Endothelial cell of umbilical vein (primary cell): ENCODE measurements around the gene ANO7. TPM values are rescaled to one million over a fixed set of nuclear protein-coding genes. Genes with fewer than 3 reads are reported as not detected.

Experiments used
- BruUV-seq: library from RNA; stranded (reverse); fragments of 400-500 nt; replicated peaks from 2 replicates; lab custom pipeline; 2021; lab: Mats Ljungman, UMichigan
- CTCF ChIA-PET: fragments of 300-600, 350-600 bp; sonication (Branson Sonifier 250); formaldehyde crosslinking; loops from one replicate; lab custom pipeline; 2021; ENCODE audit warnings: antibody characterized with exemption, inconsistent platforms; lab: Charles Lee
- POLR2A ChIA-PET: fragments of 300-600, 350-600 bp; sonication (Branson Sonifier 250); formaldehyde crosslinking; loops from one replicate; lab custom pipeline; 2021; ENCODE audit warnings: antibody characterized with exemption, inconsistent platforms; lab: Charles Lee
- DNase-seq: peaks from one replicate; pipeline ENCODE4 v3.0.0-alpha.2; 2011; ENCODE audit warnings: low read depth, low spot score
- FAIRE-seq: peaks from 2 replicates; lab custom pipeline; 2011; peaks lifted over from hg19 to GRCh38; lab: Jason Lieb, UNC
- H2AFZ ChIP-seq: 2 replicates; pipeline ENCODE4 v1.6.0; 2012; ENCODE audit warnings: low read depth, low read length, control low read depth, inconsistent platforms
- H3K27ac ChIP-seq: 2 replicates; pipeline ENCODE4 v1.5.1; 2011; ENCODE audit warnings: low read depth, mild to moderate bottlenecking, control low read depth, low read length, moderate library complexity; ENCODE audit not compliant: insufficient read depth
- H3K27me3 ChIP-seq, 2 experiments: 2 replicates each; pipeline versions ENCODE4 v1.6.0 to v1.6.1; 2011; ENCODE audit warnings: low read length in 2 of 2, mixed read lengths in 1 of 2; ENCODE audit not compliant: control insufficient read depth in 2 of 2, insufficient read depth in 2 of 2
- H3K36me3 ChIP-seq, 2 experiments: 2 replicates in 1 of 2; 3 replicates in 1 of 2; pipeline ENCODE4 v1.5.1; 2011; ENCODE audit warnings: low read length in 2 of 2, mild to moderate bottlenecking in 1 of 2, moderate library complexity in 1 of 2; ENCODE audit not compliant: control insufficient read depth in 2 of 2, insufficient read depth in 2 of 2; ENCODE audit errors: extremely low read depth in 1 of 2
- H3K4me1 ChIP-seq: 3 replicates; pipeline ENCODE4 v1.5.1; 2011; ENCODE audit warnings: mild to moderate bottlenecking, low read length; ENCODE audit not compliant: control insufficient read depth, insufficient read depth; ENCODE audit errors: extremely low read depth
- H3K4me2 ChIP-seq: 2 replicates; pipeline ENCODE4 v1.6.1; 2011; ENCODE audit warnings: low read length, control low read depth, mixed read lengths; ENCODE audit not compliant: insufficient read depth
- H3K4me3 ChIP-seq, 3 experiments: fragments of 200-600 bp in 1 of 3; sonication (generic), shearing (Covaris generic) in 1 of 3; replicated peaks in 1 of 3; 2 replicates each; pipeline ENCODE4 v1.5.1; 2011 to 2016; ENCODE audit warnings: control low read depth in 3 of 3, low read length in 3 of 3, mild to moderate bottlenecking in 2 of 3, inconsistent platforms in 1 of 3, low read depth in 1 of 3, moderate library complexity in 1 of 3; ENCODE audit not compliant: insufficient read depth in 1 of 3
- H3K79me2 ChIP-seq: 2 replicates; pipeline ENCODE4 v1.6.0; 2012; ENCODE audit warnings: low read length, inconsistent platforms; ENCODE audit not compliant: control insufficient read depth, insufficient read depth
- H3K9ac ChIP-seq: replicated peaks from 2 replicates; pipeline ENCODE3; 2011; ENCODE audit warnings: low read length, control low read depth; ENCODE audit not compliant: insufficient read depth; ENCODE audit errors: extremely low read depth
- H3K9me1 ChIP-seq: replicated peaks from 3 replicates; pipeline ENCODE4 v1.6.0; 2011; ENCODE audit warnings: mild to moderate bottlenecking, low read length; ENCODE audit not compliant: control insufficient read depth, insufficient read depth; ENCODE audit errors: extremely low read depth
- H3K9me3 ChIP-seq: replicated peaks from 2 replicates; pipeline ENCODE4 v1.5.1; 2012; ENCODE audit warnings: low read length, inconsistent platforms; ENCODE audit not compliant: control insufficient read depth, insufficient read depth
- H4K20me1 ChIP-seq: replicated peaks from 2 replicates; pipeline ENCODE3; 2011; ENCODE audit warnings: mild to moderate bottlenecking, low read length; ENCODE audit not compliant: control insufficient read depth, insufficient read depth; ENCODE audit errors: extremely low read depth
- CTCF ChIP-seq, 2 donors: IDR thresholded peaks; 1 replicate in 1 of 2; 2 replicates in 1 of 2; pipeline ENCODE4 v1.5.1; 2011; ENCODE audit warnings: low read length in 2 of 2, mild to moderate bottlenecking in 2 of 2, moderate library complexity in 2 of 2, control low read depth in 1 of 2, inconsistent platforms in 1 of 2, low read depth in 1 of 2; ENCODE audit not compliant: insufficient read depth in 1 of 2; ENCODE audit errors: extremely low read depth in 1 of 2
- EZH2 ChIP-seq: IDR thresholded peaks from 2 replicates; pipeline ENCODE4 v1.6.1; 2012; ENCODE audit warnings: borderline replicate concordance, low read depth, mild to moderate bottlenecking, moderate library complexity, low read length, inconsistent platforms; ENCODE audit not compliant: severe bottlenecking
- FOS ChIP-seq: IDR thresholded peaks from 2 replicates; pipeline ENCODE4 v1.6.1; 2011; ENCODE audit warnings: mild to moderate bottlenecking, low read length, moderate library complexity, borderline replicate concordance; ENCODE audit not compliant: insufficient read depth
- GATA2 ChIP-seq: IDR thresholded peaks from 2 replicates; pipeline ENCODE4 v1.7.0; 2011; ENCODE audit warnings: low read depth, mild to moderate bottlenecking, moderate library complexity, mixed read lengths, low read length; ENCODE audit not compliant: insufficient read length, insufficient read depth
- JUN ChIP-seq: IDR thresholded peaks from 2 replicates; pipeline ENCODE4 v1.6.1; 2011; ENCODE audit warnings: borderline replicate concordance, low read depth; ENCODE audit not compliant: insufficient read length, insufficient read depth
- MAX ChIP-seq: IDR thresholded peaks from 2 replicates; pipeline ENCODE4 v1.6.1; 2011; ENCODE audit not compliant: insufficient read depth, insufficient read length
- MYC ChIP-seq: IDR thresholded peaks from one replicate; pipeline ENCODE4 v1.6.1; 2011; ENCODE audit warnings: mild to moderate bottlenecking, low read depth, low read length
- POLR2A ChIP-seq: IDR thresholded peaks from 2 replicates; pipeline ENCODE4 v1.6.1; 2012; ENCODE audit warnings: low read depth, mild to moderate bottlenecking, control low read depth, low read length
- POLR2AphosphoS5 ChIP-seq: IDR thresholded peaks from 2 replicates; pipeline ENCODE4 v1.6.1; 2012; ENCODE audit warnings: low read depth, mild to moderate bottlenecking, control low read depth, low read length, moderate library complexity; ENCODE audit not compliant: insufficient read depth
- dilution Hi-C: fragments of 300-500 bp; cut with MboI; formaldehyde crosslinking; loops from one replicate; pipeline ENCODE4 v1.15.0; 2019; ENCODE audit warnings: low sequenced_read_pairs; ENCODE audit not compliant: extremely low pct_ligation_motif_present
- intact Hi-C: fragments of 100-400 bp; cut with micrococcal nuclease; formaldehyde crosslinking; loops from one replicate; pipeline ENCODE4 v1.10.0; 2022
- polyA plus RNA-seq, 4 experiments: library from polyadenylated mRNA; depleted of rRNA in 3 of 4; stranded (reverse) in 3 of 4; unstranded in 1 of 4; fragments of >200 nt; gene quantifications; 2 replicates each; pipeline versions ENCODE4 v1.2.1 to v1.2.3, GENCODE V29; 2011 to 2012; ENCODE audit warnings: missing spikeins in 1 of 4
- total RNA-seq: library from RNA; stranded (reverse); gene quantifications from 2 replicates; pipeline ENCODE4 v1.2.3, GENCODE V29; 2021

ANO7 gene
- total and polyA plus RNA-seq, 2 donors (not counting 3 experiments of a cell fraction or from before 2014, with no cell fraction given): 0.81 to 2.5 TPM

GRCh38 chr2:241182126-241182525, 6.4 kb upstream of the ANO7 start:
- no TSS peak for BruUV-seq
- Histone ChIP-seq H3K4me3 (no peak overlapping the region), H3K4me1 (no peaks in the 10 kb centered on the region), H3K79me2 (no peaks in the 10 kb centered on the region), H3K9me1 (no peaks in the 10 kb centered on the region), H3K9me3 (no peaks in the 10 kb centered on the region), H3K36me3 (peaks cover 4 to 7% of the 10 kb centered on the region in 2 experiments), H3K27me3 (no peaks in the 10 kb centered on the region), H3K4me2 (no peak overlapping the region), H3K27ac (no peak overlapping the region), H3K9ac (no peak overlapping the region), H2AFZ (no peak overlapping the region), H4K20me1 (no peaks in the 10 kb centered on the region)
- intact Hi-C loops (no loop called here), dilution Hi-C loops (no loop called here)
- POLR2A ChIA-PET: no interaction called here
- TF ChIP-seq GATA2 (no peak), MAX (no peak), EZH2 (no peak), FOS (no peak), JUN (no peak), MYC (no peak)
- no peak for DNase-seq
- FAIRE-seq: no peak
- CTCF ChIA-PET: interaction anchor here (1.4 kb wide), 1 partner anchor 9 kb away, joined by 5 read pairs; no protein-coding TSS in a partner anchor

- no peak for DNase-seq
- Histone ChIP-seq H4K20me1 (no peaks in the 10 kb centered on the region), H3K27me3 (no peaks in the 10 kb centered on the region), H3K4me3 (no peak overlapping the region), H3K4me2 (no peak overlapping the region), H3K9ac (no peak overlapping the region), H3K9me1 (no peaks in the 10 kb centered on the region), H2AFZ (no peak overlapping the region), H3K36me3 (peaks cover 4 to 5% of the 10 kb centered on the region in 2 experiments), H3K79me2 (no peaks in the 10 kb centered on the region), H3K27ac (no peak overlapping the region), H3K9me3 (no peaks in the 10 kb centered on the region), H3K4me1 (no peaks in the 10 kb centered on the region)
- intact Hi-C loops (no loop called here), dilution Hi-C loops (no loop called here)
- TF ChIP-seq JUN: no peak
- no peak for TF ChIP-seq MYC
- no peak for TF ChIP-seq EZH2
- no peak for TF ChIP-seq FOS
- no peak for TF ChIP-seq POLR2AphosphoS5
- TF ChIP-seq POLR2A: no peak
- no peak for TF ChIP-seq CTCF (IDR thresholded peaks at IDR 0.05; ENCODE audit: extremely low read depth in 1 of 2, insufficient read depth in 1 of 2, low read depth in 1 of 2, low read length in 2 of 2)
- no peak for TF ChIP-seq MAX
- CTCF ChIA-PET: interaction anchor here (0.8 to 1.4 kb wide), 2 partner anchors 10 to 13 kb away, joined by 3 to 5 read pairs; no protein-coding TSS in a partner anchor
- BruUV-seq: no TSS peak
- no peak for FAIRE-seq
- POLR2A ChIA-PET: no interaction called here
Measured at GRCh38 chr2:241182531-241183133, 5.8 kb upstream of the ANO7 start.
